WTC11 (cell line): Measurements from ENCODE around the gene MYF6. TPM values are rescaled to one million over a fixed set of nuclear protein-coding genes. Genes with fewer than 3 reads are reported as not detected.

Experiments
- ATAC-seq: fragments of 200-7000 bp; cut with Tn5 transposase; 2 replicates; pipeline ENCODE4 v1.10.0; 2021; ENCODE audit warnings: mild to moderate bottlenecking, moderate library complexity
- CTCF ChIA-PET: fragments of 300-600 bp; sonication (Branson Sonifier 250); formaldehyde crosslinking; loops from one replicate; lab custom pipeline; 2021; ENCODE audit warnings: antibody characterized with exemption; lab: Charles Lee
- POLR2A ChIA-PET: fragments of 350-600 bp; sonication (Branson Sonifier 250); formaldehyde crosslinking; loops from one replicate; lab custom pipeline; 2021; ENCODE audit warnings: antibody characterized with exemption; lab: Charles Lee
- DNase-seq: peaks from one replicate; pipeline ENCODE4 v3.0.0; 2021; ENCODE audit warnings: low spot score
- H3K27ac Mint-ChIP-seq: 2 replicates; pipeline ENCODE4 v1.8.0; 2021; ENCODE audit warnings: mixed read lengths
- H3K27me3 Mint-ChIP-seq: 2 replicates; pipeline ENCODE4 v1.8.0; 2021; ENCODE audit warnings: low read depth, mild to moderate bottlenecking, moderate library complexity, mixed read lengths
- H3K36me3 Mint-ChIP-seq: 2 replicates; pipeline ENCODE4 v1.8.0; 2021; ENCODE audit warnings: mixed read lengths
- H3K4me1 Mint-ChIP-seq: 2 replicates; pipeline ENCODE4 v1.8.0; 2022; ENCODE audit warnings: mixed read lengths
- H3K4me3 Mint-ChIP-seq: 2 replicates; pipeline ENCODE4 v1.8.0; 2021; ENCODE audit warnings: mild to moderate bottlenecking, moderate library complexity, mixed read lengths
- H3K9me3 Mint-ChIP-seq: 2 replicates; pipeline ENCODE4 v1.8.0; 2021; ENCODE audit warnings: mixed read lengths
- CREM ChIP-seq: sonication (generic); formaldehyde crosslinking; IDR thresholded peaks from 2 replicates; pipeline ENCODE4 v1.8.1; 2022; ENCODE audit warnings: mild to moderate bottlenecking, missing genetic modification reagents, moderate library complexity
- ESRRA ChIP-seq: sonication (generic); formaldehyde crosslinking; IDR thresholded peaks from 2 replicates; pipeline ENCODE4 v1.8.1; 2022; ENCODE audit warnings: mild to moderate bottlenecking, missing genetic modification reagents, borderline replicate concordance
- ETV6 ChIP-seq: sonication (generic); formaldehyde crosslinking; IDR thresholded peaks from 2 replicates; pipeline ENCODE4 v1.8.1; 2022; ENCODE audit warnings: mild to moderate bottlenecking, missing genetic modification reagents
- KAT7 ChIP-seq: sonication (generic); formaldehyde crosslinking; IDR thresholded peaks from 2 replicates; pipeline ENCODE4 v1.8.1; 2023; ENCODE audit warnings: missing genetic modification reagents, mild to moderate bottlenecking, borderline replicate concordance
- NR1H2 ChIP-seq: sonication (generic); formaldehyde crosslinking; IDR thresholded peaks from 2 replicates; pipeline ENCODE4 v1.9.0; 2021; ENCODE audit warnings: mild to moderate bottlenecking, moderate library complexity, missing genetic modification reagents
- SOX15 ChIP-seq: fragments of 250-450 bp; sonication (Bioruptor Pico); IDR thresholded peaks from 2 replicates; pipeline ENCODE4 v1.9.0; 2021; ENCODE audit warnings: mild to moderate bottlenecking
- TP53 ChIP-seq: sonication (generic); formaldehyde crosslinking; IDR thresholded peaks from 2 replicates; pipeline ENCODE4 v1.8.1; 2023; ENCODE audit warnings: mild to moderate bottlenecking, missing genetic modification reagents
- total RNA-seq: library from RNA; stranded (reverse); gene quantifications from 3 replicates; pipeline ENCODE4 v1.2.3, GENCODE V29; 2021
- TF ChIP-seq, protein P1 (sequence below): sonication (generic); formaldehyde crosslinking; IDR thresholded peaks from 2 replicates; pipeline ENCODE4 v1.8.0; 2022; ENCODE audit warnings: missing genetic modification reagents
- TF ChIP-seq, protein P2 (sequence below): sonication (generic); formaldehyde crosslinking; IDR thresholded peaks from 2 replicates; pipeline ENCODE4 v1.8.1; 2023; ENCODE audit warnings: mild to moderate bottlenecking, missing genetic modification reagents, borderline replicate concordance
- TF ChIP-seq, protein P3 (sequence below): sonication (generic); formaldehyde crosslinking; IDR thresholded peaks from 2 replicates; pipeline ENCODE4 v1.8.1; 2022; ENCODE audit warnings: missing genetic modification reagents, borderline replicate concordance
- TF ChIP-seq, protein P4 (sequence below): fragments of 250-450 bp; sonication (Bioruptor Pico); conservative IDR thresholded peaks from 2 replicates; pipeline ENCODE4 v1.9.0; 2021; ENCODE audit warnings: mild to moderate bottlenecking
- TF ChIP-seq, protein P5 (sequence below): fragments of 250-450 bp; sonication (Bioruptor Pico); IDR thresholded peaks from 2 replicates; pipeline ENCODE4 v1.9.0; 2021; ENCODE audit warnings: moderate library complexity, mild to moderate bottlenecking, inconsistent platforms, borderline replicate concordance
- TF ChIP-seq, protein P6 (sequence below): sonication (generic); formaldehyde crosslinking; IDR thresholded peaks from 2 replicates; pipeline ENCODE4 v1.8.0; 2022; ENCODE audit warnings: mild to moderate bottlenecking, missing genetic modification reagents
- TF ChIP-seq, protein P7 (sequence below): fragments of 250-450 bp; sonication (Bioruptor Pico); IDR thresholded peaks from 2 replicates; pipeline ENCODE4 v1.8.0; 2021; ENCODE audit warnings: mild to moderate bottlenecking
- TF ChIP-seq, protein P8 (sequence below): sonication (generic); formaldehyde crosslinking; conservative IDR thresholded peaks from 2 replicates; pipeline ENCODE4 v1.8.1; 2022; ENCODE audit warnings: mild to moderate bottlenecking, missing genetic modification reagents

The MYF6 gene
- total RNA-seq, 1 experiment from 2014 or later = 0.15 TPM

DNA sequence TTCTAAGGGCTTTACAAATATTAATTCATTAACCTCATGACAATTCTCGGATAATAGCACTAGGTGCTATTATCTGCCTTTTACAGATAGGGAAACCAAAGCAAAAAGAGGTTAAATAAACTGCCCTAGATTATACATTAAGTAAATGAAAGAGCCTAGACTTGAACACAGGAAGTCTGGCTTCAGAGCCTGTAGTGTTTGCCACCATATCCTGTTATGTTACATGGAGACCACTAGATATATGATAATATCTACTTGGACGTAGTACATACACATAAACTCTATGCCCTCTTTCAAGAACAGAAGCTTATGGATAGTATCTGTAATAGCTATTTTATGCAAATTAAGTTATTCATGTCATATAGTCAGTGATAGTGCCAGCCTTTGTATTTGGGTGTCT is 16.9 kb upstream of the MYF6 start (continued):
- TF ChIP-seq, protein P1, sequence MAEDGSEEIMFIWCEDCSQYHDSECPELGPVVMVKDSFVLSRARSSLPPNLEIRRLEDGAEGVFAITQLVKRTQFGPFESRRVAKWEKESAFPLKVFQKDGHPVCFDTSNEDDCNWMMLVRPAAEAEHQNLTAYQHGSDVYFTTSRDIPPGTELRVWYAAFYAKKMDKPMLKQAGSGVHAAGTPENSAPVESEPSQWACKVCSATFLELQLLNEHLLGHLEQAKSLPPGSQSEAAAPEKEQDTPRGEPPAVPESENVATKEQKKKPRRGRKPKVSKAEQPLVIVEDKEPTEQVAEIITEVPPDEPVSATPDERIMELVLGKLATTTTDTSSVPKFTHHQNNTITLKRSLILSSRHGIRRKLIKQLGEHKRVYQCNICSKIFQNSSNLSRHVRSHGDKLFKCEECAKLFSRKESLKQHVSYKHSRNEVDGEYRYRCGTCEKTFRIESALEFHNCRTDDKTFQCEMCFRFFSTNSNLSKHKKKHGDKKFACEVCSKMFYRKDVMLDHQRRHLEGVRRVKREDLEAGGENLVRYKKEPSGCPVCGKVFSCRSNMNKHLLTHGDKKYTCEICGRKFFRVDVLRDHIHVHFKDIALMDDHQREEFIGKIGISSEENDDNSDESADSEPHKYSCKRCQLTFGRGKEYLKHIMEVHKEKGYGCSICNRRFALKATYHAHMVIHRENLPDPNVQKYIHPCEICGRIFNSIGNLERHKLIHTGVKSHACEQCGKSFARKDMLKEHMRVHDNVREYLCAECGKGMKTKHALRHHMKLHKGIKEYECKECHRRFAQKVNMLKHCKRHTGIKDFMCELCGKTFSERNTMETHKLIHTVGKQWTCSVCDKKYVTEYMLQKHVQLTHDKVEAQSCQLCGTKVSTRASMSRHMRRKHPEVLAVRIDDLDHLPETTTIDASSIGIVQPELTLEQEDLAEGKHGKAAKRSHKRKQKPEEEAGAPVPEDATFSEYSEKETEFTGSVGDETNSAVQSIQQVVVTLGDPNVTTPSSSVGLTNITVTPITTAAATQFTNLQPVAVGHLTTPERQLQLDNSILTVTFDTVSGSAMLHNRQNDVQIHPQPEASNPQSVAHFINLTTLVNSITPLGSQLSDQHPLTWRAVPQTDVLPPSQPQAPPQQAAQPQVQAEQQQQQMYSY = no peak
- TF ChIP-seq NR1H2 = no peak
- TF ChIP-seq ESRRA (CRISPR knock-in tag) = no peak
- TF ChIP-seq CREM = no peak
- TF ChIP-seq, all 79 proteins: peak for 0

DNA sequence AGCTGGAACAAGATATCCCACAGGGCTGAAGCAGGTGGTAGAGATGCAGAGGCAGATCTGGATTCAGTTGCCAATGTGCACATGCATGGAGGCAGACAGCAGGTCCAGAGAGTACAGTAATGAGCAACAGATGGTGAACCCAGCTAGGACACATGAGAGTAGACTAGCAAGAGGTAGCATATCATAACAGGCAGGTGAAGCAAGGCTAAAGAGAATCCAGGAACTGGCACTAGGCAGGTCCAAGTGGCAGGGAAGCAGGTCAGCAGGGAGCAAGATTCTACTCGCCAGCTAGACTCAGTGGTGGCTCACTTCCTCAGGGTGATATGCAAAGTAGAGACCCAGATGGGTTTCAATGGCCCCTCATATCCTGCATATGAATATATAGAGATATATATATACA is 15.3 kb upstream of the MYF6 start:
- Mint-ChIP-seq H3K36me3 (no peaks in the 10 kb centered on the region), H3K27ac (no peak overlapping the region), H3K9me3 (peaks cover 2% of the 10 kb centered on the region), H3K27me3 (no peaks in the 10 kb centered on the region), H3K4me1 (peaks cover 4% of the 10 kb centered on the region; the same call in 1 of the 2 replicates), H3K4me3 (no peak overlapping the region)
- CTCF ChIA-PET = interaction anchor here (0.7 kb wide), 1 partner anchor 11 kb away, joined by 3 read pairs; no protein-coding TSS in a partner anchor
- TF ChIP-seq KAT7 = no peak
- no peak for TF ChIP-seq SOX15 (CRISPR knock-in tag)
- TF ChIP-seq, protein P2, sequence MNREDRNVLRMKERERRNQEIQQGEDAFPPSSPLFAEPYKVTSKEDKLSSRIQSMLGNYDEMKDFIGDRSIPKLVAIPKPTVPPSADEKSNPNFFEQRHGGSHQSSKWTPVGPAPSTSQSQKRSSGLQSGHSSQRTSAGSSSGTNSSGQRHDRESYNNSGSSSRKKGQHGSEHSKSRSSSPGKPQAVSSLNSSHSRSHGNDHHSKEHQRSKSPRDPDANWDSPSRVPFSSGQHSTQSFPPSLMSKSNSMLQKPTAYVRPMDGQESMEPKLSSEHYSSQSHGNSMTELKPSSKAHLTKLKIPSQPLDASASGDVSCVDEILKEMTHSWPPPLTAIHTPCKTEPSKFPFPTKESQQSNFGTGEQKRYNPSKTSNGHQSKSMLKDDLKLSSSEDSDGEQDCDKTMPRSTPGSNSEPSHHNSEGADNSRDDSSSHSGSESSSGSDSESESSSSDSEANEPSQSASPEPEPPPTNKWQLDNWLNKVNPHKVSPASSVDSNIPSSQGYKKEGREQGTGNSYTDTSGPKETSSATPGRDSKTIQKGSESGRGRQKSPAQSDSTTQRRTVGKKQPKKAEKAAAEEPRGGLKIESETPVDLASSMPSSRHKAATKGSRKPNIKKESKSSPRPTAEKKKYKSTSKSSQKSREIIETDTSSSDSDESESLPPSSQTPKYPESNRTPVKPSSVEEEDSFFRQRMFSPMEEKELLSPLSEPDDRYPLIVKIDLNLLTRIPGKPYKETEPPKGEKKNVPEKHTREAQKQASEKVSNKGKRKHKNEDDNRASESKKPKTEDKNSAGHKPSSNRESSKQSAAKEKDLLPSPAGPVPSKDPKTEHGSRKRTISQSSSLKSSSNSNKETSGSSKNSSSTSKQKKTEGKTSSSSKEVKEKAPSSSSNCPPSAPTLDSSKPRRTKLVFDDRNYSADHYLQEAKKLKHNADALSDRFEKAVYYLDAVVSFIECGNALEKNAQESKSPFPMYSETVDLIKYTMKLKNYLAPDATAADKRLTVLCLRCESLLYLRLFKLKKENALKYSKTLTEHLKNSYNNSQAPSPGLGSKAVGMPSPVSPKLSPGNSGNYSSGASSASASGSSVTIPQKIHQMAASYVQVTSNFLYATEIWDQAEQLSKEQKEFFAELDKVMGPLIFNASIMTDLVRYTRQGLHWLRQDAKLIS = no peak
- no peak for TF ChIP-seq TP53 (CRISPR knock-in tag)
- TF ChIP-seq, protein P3, sequence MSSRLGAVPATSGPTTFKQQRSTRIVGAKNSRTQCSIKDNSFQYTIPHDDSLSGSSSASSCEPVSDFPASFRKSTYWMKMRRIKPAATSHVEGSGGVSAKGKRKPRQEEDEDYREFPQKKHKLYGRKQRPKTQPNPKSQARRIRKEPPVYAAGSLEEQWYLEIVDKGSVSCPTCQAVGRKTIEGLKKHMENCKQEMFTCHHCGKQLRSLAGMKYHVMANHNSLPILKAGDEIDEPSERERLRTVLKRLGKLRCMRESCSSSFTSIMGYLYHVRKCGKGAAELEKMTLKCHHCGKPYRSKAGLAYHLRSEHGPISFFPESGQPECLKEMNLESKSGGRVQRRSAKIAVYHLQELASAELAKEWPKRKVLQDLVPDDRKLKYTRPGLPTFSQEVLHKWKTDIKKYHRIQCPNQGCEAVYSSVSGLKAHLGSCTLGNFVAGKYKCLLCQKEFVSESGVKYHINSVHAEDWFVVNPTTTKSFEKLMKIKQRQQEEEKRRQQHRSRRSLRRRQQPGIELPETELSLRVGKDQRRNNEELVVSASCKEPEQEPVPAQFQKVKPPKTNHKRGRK (CRISPR knock-in tag) = no peak
- TF ChIP-seq, protein P4, sequence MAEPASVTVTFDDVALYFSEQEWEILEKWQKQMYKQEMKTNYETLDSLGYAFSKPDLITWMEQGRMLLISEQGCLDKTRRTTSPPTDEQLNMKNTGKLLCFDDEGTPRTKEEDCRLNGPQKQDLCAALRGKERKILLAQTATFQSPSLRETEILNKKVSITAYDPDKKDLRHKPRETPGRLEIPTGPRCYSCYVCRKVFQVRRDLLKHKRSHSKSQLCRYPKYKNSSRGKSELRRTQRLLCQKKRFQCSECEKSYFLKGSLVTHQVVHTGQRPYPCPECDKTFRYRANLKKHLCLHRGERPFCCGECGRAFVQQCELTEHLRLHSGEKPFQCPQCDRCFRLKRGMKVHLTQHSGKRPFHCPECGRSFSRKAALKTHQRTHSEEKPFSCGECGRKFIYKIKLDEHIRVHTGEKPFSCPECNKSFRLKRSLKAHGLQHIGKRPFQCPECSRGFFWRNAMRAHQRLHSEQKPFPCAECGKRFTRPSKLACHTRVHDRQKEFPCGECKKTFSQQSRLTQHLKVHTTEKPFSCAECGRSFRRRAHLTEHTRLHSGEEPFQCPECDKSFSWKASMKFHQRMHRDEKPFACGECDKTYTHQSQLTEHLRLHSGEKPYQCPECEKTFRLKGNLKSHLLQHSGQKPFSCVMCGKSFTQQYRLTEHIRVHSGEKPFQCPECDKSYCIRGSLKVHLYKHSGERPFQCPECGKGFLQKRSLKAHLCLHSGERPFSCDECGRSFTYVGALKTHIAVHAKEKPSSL (CRISPR knock-in tag) = no peak
- no peak for TF ChIP-seq NR1H2
- no peak for TF ChIP-seq ETV6 (CRISPR knock-in tag)
- TF ChIP-seq, protein P5, sequence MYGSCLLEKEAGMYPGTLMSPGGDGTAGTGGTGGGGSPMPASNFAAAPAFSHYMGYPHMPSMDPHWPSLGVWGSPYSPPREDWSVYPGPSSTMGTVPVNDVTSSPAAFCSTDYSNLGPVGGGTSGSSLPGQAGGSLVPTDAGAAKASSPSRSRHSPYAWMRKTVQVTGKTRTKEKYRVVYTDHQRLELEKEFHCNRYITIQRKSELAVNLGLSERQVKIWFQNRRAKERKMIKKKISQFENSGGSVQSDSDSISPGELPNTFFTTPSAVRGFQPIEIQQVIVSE (CRISPR knock-in tag) = no peak
- TF ChIP-seq, protein P1 = no peak
- TF ChIP-seq, protein P6, sequence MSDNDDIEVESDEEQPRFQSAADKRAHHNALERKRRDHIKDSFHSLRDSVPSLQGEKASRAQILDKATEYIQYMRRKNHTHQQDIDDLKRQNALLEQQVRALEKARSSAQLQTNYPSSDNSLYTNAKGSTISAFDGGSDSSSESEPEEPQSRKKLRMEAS = no peak
- TF ChIP-seq, protein P7, sequence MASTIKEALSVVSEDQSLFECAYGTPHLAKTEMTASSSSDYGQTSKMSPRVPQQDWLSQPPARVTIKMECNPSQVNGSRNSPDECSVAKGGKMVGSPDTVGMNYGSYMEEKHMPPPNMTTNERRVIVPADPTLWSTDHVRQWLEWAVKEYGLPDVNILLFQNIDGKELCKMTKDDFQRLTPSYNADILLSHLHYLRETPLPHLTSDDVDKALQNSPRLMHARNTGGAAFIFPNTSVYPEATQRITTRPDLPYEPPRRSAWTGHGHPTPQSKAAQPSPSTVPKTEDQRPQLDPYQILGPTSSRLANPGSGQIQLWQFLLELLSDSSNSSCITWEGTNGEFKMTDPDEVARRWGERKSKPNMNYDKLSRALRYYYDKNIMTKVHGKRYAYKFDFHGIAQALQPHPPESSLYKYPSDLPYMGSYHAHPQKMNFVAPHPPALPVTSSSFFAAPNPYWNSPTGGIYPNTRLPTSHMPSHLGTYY (CRISPR knock-in tag) = no peak
- TF ChIP-seq, protein P8, sequence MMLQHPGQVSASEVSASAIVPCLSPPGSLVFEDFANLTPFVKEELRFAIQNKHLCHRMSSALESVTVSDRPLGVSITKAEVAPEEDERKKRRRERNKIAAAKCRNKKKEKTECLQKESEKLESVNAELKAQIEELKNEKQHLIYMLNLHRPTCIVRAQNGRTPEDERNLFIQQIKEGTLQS (CRISPR knock-in tag) = no peak
- ATAC-seq (no peak), DNase-seq (no peak)
- POLR2A ChIA-PET = no interaction called here
